ENCODE data around the gene PCSK5.

The PCSK5 gene

DNA sequence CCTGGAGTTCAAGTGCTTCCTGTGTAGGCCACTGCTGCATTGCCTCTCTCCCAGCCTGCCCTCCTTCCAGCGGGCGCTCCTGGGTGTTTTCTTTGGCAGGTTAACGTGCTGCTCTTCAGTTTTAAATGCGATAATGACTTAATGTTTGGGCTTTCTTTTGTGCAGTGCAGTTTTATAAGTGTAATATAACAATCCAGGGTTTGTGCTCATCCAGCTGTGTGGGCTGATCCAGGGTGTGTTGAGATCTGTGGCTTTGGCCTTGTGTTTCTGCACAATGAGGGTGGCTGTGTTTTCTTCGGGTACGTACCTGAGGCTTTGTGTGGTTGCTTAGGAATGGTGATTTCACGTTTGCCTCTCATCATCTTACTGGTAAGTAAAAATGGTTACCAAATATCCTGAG, 50.6 kb downstream of the PCSK5 start:
- TF ChIP-seq, protein P1, sequence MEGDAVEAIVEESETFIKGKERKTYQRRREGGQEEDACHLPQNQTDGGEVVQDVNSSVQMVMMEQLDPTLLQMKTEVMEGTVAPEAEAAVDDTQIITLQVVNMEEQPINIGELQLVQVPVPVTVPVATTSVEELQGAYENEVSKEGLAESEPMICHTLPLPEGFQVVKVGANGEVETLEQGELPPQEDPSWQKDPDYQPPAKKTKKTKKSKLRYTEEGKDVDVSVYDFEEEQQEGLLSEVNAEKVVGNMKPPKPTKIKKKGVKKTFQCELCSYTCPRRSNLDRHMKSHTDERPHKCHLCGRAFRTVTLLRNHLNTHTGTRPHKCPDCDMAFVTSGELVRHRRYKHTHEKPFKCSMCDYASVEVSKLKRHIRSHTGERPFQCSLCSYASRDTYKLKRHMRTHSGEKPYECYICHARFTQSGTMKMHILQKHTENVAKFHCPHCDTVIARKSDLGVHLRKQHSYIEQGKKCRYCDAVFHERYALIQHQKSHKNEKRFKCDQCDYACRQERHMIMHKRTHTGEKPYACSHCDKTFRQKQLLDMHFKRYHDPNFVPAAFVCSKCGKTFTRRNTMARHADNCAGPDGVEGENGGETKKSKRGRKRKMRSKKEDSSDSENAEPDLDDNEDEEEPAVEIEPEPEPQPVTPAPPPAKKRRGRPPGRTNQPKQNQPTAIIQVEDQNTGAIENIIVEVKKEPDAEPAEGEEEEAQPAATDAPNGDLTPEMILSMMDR (IDR thresholded peaks at IDR 0.05; ENCODE audit: insufficient read depth, low read depth, low read length, missing control alignments) = no peak
- H3K4me3 ChIP-seq (ENCODE audit: low read depth, low read length) = no peak overlapping the region
- DNase-seq (ENCODE audit: low read depth) = no peak

DNA sequence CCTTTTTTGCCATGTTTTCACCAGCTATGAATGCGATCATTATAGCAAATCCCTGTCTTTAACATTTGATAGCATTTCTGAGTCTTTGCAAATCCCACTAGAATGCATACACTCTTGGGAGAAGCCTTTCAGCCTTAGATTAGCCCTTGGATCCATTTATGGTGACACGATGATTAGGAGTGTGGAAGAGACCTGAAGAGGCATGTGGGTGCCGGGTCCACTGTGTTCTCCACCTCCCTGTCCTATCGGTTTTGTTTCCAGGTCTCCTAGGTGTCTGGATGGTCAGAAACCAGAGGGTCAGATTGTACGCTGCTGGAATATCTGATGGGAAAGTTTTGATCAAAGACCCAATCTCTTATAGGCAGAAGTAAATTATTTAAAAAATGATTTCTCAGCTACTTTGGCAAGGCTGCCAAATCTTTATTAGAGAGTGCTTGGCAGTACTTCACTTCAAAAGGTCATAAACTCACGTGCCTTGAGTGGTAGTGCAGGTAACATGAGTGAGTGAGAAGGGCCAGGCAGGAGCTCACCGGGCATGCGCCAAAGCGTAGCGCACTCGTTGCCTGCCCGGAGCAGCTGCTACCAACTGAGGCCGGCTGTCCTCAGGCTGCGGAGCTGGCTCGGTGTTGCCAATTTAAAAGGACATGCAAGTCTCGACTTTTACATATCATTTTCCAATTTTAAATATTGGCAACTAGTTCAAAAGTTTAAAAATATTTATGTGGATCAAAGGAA, 51.3 kb downstream of the PCSK5 start:
- TF ChIP-seq, protein P1 (IDR thresholded peaks at IDR 0.05; ENCODE audit: insufficient read depth, low read depth, low read length, missing control alignments) = no peak
- DNase-seq (ENCODE audit: low read depth) = no peak
- no peak overlapping the region for H3K4me3 ChIP-seq (ENCODE audit: low read depth, low read length)

DNA sequence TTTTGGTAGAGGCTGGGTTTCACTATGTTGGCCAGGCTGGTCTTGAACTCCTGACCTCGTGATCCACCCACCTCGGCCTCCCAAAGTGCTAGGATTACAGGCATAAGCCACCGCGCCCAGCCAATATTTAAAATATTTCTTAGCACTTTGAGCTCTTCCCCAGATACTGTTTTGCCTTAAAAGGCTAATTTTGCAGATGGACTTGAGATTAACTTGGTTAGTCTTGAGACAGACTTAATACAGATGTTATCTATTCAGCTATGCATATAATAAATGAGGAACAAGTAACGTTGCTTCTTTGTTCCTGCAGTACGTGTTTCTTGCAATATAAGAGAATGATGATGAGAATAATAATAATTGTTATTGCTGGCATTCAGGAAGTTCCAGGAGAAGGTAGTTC, 56.3 kb downstream of the PCSK5 start:
- no peak overlapping the region for H3K4me3 ChIP-seq (ENCODE audit: low read depth, low read length)
- TF ChIP-seq, protein P1 (IDR thresholded peaks at IDR 0.05; ENCODE audit: insufficient read depth, low read depth, low read length, missing control alignments) = no peak
- no peak for DNase-seq (ENCODE audit: low read depth)

DNA sequence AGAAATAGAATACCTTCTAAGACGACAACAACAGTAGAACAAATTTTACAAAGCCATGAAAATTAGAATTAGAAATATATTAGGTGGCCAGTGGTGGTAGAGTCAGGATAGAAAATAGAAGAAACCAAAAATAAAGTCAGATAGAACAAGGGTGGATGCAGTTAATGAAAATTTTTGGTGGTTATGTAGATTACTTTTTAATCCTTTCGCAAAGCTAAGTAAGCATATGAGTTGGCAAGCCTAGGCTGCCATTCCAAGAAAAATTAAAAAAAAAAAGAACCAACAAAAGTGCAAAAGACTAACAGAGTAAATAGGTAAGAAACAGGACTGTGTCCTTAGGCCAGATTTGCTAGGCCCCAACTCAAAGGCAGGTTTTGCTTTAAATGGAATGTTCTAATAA, 56.8 kb downstream of the PCSK5 start:
- DNase-seq (ENCODE audit: low read depth) = no peak
- TF ChIP-seq, protein P1 (IDR thresholded peaks at IDR 0.05; ENCODE audit: insufficient read depth, low read depth, low read length, missing control alignments) = no peak
- no peak overlapping the region for H3K4me3 ChIP-seq (ENCODE audit: low read depth, low read length)

GRCh38 chr9:75950998-75951397, 60.5 kb downstream of the PCSK5 start:
- DNase-seq (ENCODE audit: low read depth) = no peak
- TF ChIP-seq, protein P1 (IDR thresholded peaks at IDR 0.05; ENCODE audit: insufficient read depth, low read depth, low read length, missing control alignments) = no peak
- H3K4me3 ChIP-seq (ENCODE audit: low read depth, low read length) = no peak overlapping the region

DNA sequence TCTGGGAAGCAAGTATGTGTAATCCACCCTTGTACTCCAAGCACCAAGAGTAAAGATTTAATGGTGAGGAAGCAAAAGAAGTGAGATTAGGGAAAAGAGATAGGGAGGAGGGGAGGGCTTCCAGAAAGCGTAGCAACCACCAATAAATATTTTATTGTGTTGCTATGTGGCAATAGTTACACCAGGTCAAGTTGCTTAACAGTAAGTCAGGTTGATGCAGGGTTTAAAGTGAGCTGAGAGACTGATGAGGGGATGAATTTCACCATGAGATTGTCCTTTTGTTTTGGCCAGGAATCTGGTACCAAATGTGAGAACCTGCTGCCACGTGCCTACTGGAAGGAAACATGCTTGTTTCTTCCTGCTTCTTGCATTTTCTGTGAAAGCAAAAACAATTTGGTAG, 62.7 kb downstream of the PCSK5 start:
- no peak for DNase-seq (ENCODE audit: low read depth)
- H3K4me3 ChIP-seq (ENCODE audit: low read depth, low read length) = no peak overlapping the region
- TF ChIP-seq, protein P1 (IDR thresholded peaks at IDR 0.05; ENCODE audit: insufficient read depth, low read depth, low read length, missing control alignments) = no peak

GRCh38 chr9:75956161-75956560, 65.7 kb downstream of the PCSK5 start:
- no peak for DNase-seq (ENCODE audit: low read depth)
- no peak overlapping the region for H3K4me3 ChIP-seq (ENCODE audit: low read depth, low read length)
- TF ChIP-seq, protein P1 (IDR thresholded peaks at IDR 0.05; ENCODE audit: insufficient read depth, low read depth, low read length, missing control alignments) = no peak

Data from GM12865 (cell line).